GM23338 (cell line): ENCODE measurements around the gene CRABP1. TPM values are rescaled to one million over a fixed set of nuclear protein-coding genes. Genes with fewer than 3 reads are reported as not detected.

Experiments used
- ATAC-seq: fragments of 200-7000 bp; cut with Tn5 transposase; 3 replicates; pipeline ENCODE4 v1.9.1; 2020
- DNase-seq: peaks from one replicate; pipeline ENCODE4 v3.0.0-alpha.2; 2015; ENCODE audit warnings: low spot score
- H2AFZ ChIP-seq: fragments of 200-600 bp; sonication (generic); 2 replicates; pipeline ENCODE4 v1.8.0; 2016; ENCODE audit warnings: antibody characterized with exemption, mild to moderate bottlenecking, moderate library complexity
- H3F3A ChIP-seq: fragments of 200-600 bp; sonication (generic); replicated peaks from 2 replicates; pipeline ENCODE4 v1.8.0; 2017; ENCODE audit warnings: antibody characterized with exemption, mixed run types, low read depth
- H3K27ac ChIP-seq: fragments of 200-600 bp; sonication (generic); 2 replicates; pipeline ENCODE4 v1.6.1; 2016; ENCODE audit warnings: low read depth
- H3K27me3 ChIP-seq: fragments of 200-600 bp; sonication (generic); 2 replicates; pipeline ENCODE4 v1.8.0; 2016; ENCODE audit warnings: mild to moderate bottlenecking, mixed run types, moderate library complexity; ENCODE audit not compliant: insufficient read depth
- H3K36me3 ChIP-seq: fragments of 200-600 bp; sonication (generic); 2 replicates; pipeline ENCODE4 v1.8.0; 2016; ENCODE audit warnings: mild to moderate bottlenecking; ENCODE audit not compliant: insufficient read depth
- H3K4me1 ChIP-seq: fragments of 200-600 bp; sonication (generic); 2 replicates; pipeline ENCODE4 v1.8.0; 2016; ENCODE audit warnings: mild to moderate bottlenecking, moderate library complexity; ENCODE audit not compliant: insufficient read depth
- H3K4me2 ChIP-seq: fragments of 200-600 bp; sonication (generic); 2 replicates; pipeline ENCODE4 v1.7.1; 2017; ENCODE audit warnings: mixed run types
- H3K4me3 ChIP-seq: fragments of 200-600 bp; sonication (generic); 2 replicates; pipeline ENCODE4 v1.6.1; 2016; ENCODE audit warnings: mixed run types
- H3K79me2 ChIP-seq: fragments of 200-600 bp; sonication (generic); replicated peaks from 2 replicates; pipeline ENCODE4 v1.8.0; 2017; ENCODE audit warnings: mild to moderate bottlenecking; ENCODE audit not compliant: insufficient read depth
- H3K9me2 ChIP-seq: fragments of 200-600 bp; sonication (generic); 2 replicates; pipeline ENCODE4 v1.8.0; 2017; ENCODE audit not compliant: insufficient read depth
- H4K20me1 ChIP-seq: fragments of 200-600 bp; sonication (generic); replicated peaks from 2 replicates; pipeline ENCODE4 v1.8.0; 2017; ENCODE audit warnings: mild to moderate bottlenecking; ENCODE audit not compliant: insufficient read depth
- H3K27ac Mint-ChIP-seq: 2 replicates; pipeline ENCODE4 v1.8.0; 2020; ENCODE audit warnings: inconsistent platforms, mild to moderate bottlenecking, moderate library complexity, mixed read lengths
- H3K27me3 Mint-ChIP-seq: 3 replicates; pipeline ENCODE4 v1.8.0; 2022; ENCODE audit warnings: low read depth, mild to moderate bottlenecking, moderate library complexity, mixed read lengths, inconsistent platforms; ENCODE audit not compliant: insufficient read depth, poor library complexity
- H3K36me3 Mint-ChIP-seq: 3 replicates; pipeline ENCODE4 v1.8.0; 2021; ENCODE audit warnings: low read depth, mild to moderate bottlenecking, inconsistent platforms, moderate library complexity, mixed read lengths
- H3K4me1 Mint-ChIP-seq: 3 replicates; pipeline ENCODE4 v1.8.0; 2020; ENCODE audit warnings: mild to moderate bottlenecking, inconsistent platforms, mixed read lengths
- H3K4me3 Mint-ChIP-seq: 3 replicates; pipeline ENCODE4 v1.8.0; 2021; ENCODE audit warnings: moderate library complexity, mild to moderate bottlenecking, inconsistent platforms, mixed read lengths
- H3K9me3 Mint-ChIP-seq: 3 replicates; pipeline ENCODE4 v1.8.0; 2020; ENCODE audit warnings: moderate library complexity, mild to moderate bottlenecking, inconsistent platforms, mixed read lengths
- CREB1 ChIP-seq: fragments of 250-450 bp; sonication (Bioruptor Pico); IDR thresholded peaks from 2 replicates; pipeline ENCODE4 v1.5.0; 2020; ENCODE audit warnings: low read depth, mild to moderate bottlenecking, moderate library complexity
- ETS1 ChIP-seq: IDR thresholded peaks from 2 replicates; pipeline ENCODE4 v1.6.1; 2016; ENCODE audit warnings: antibody characterized with exemption
- EZH2 ChIP-seq: fragments of 200-600 bp; sonication (generic); IDR thresholded peaks from one replicate; pipeline ENCODE4 v1.8.0; 2017; ENCODE audit warnings: antibody characterized with exemption, mild to moderate bottlenecking, low read depth; ENCODE audit not compliant: unreplicated experiment
- EZH2phosphoT487 ChIP-seq: fragments of 200-600 bp; sonication (generic); IDR thresholded peaks from one replicate; pipeline ENCODE4 v1.8.1; 2018; ENCODE audit warnings: antibody characterized with exemption; ENCODE audit not compliant: unreplicated experiment
- JUNB ChIP-seq: IDR thresholded peaks from one replicate; pipeline ENCODE4 v1.6.1; 2016; ENCODE audit warnings: antibody characterized with exemption; ENCODE audit not compliant: unreplicated experiment
- NANOG ChIP-seq: IDR thresholded peaks from 2 replicates; pipeline ENCODE4 v1.6.1; 2016; ENCODE audit warnings: antibody characterized with exemption, borderline replicate concordance
- POLR2AphosphoS5 ChIP-seq: IDR thresholded peaks from 2 replicates; pipeline ENCODE4 v1.6.1; 2016; ENCODE audit warnings: antibody characterized with exemption, low read depth
- STAT1 ChIP-seq: IDR thresholded peaks from one replicate; pipeline ENCODE4 v1.6.1; 2016; ENCODE audit warnings: antibody characterized with exemption; ENCODE audit not compliant: unreplicated experiment
- ZNF114 ChIP-seq: fragments of 250-450 bp; sonication (Bioruptor Pico); IDR thresholded peaks from 2 replicates; pipeline ENCODE4 v1.5.0; 2020; ENCODE audit warnings: mild to moderate bottlenecking, moderate library complexity
- ZNF331 ChIP-seq: fragments of 250-450 bp; sonication (Bioruptor Pico); IDR thresholded peaks from 2 replicates; pipeline ENCODE4 v1.5.0; 2020; ENCODE audit warnings: low read depth, mild to moderate bottlenecking, moderate library complexity
- ZNF462 ChIP-seq: fragments of 250-450 bp; sonication (Bioruptor Pico); IDR thresholded peaks from 2 replicates; pipeline ENCODE4 v1.5.0; 2020; ENCODE audit warnings: mild to moderate bottlenecking, moderate library complexity
- polyA plus RNA-seq: library from polyadenylated mRNA; unstranded; fragments of >200 nt; fragmentation: Nextera tagmentation; extraction: Ambion mirVana; gene quantifications from 2 replicates; pipeline ENCODE4 v1.2.1, GENCODE V29; 2016
- total RNA-seq: library from RNA; depleted of rRNA; stranded (reverse); fragments of >200 nt; shearing (Covaris generic); gene quantifications from 2 replicates; pipeline ENCODE4 v1.2.3, GENCODE V29; 2014
- TF ChIP-seq, protein P1 (sequence below): IDR thresholded peaks from one replicate; pipeline ENCODE4 v1.6.1; 2018; ENCODE audit warnings: antibody characterized with exemption; ENCODE audit not compliant: unreplicated experiment
- TF ChIP-seq, protein P2 (sequence below), 2 experiments: fragments of 200-600 bp in 1 of 2; sonication (generic) in 1 of 2; conservative IDR thresholded peaks; 2 replicates each; pipeline versions ENCODE4 v1.5.1 to v1.6.1; 2016 to 2017; ENCODE audit warnings: antibody characterized with exemption in 2 of 2, low read depth in 2 of 2, mild to moderate bottlenecking in 2 of 2, moderate library complexity in 1 of 2

The CRABP1 gene
- total and polyA plus RNA-seq, 2 experiments from 2014 or later = 156 to 522 TPM

DNA sequence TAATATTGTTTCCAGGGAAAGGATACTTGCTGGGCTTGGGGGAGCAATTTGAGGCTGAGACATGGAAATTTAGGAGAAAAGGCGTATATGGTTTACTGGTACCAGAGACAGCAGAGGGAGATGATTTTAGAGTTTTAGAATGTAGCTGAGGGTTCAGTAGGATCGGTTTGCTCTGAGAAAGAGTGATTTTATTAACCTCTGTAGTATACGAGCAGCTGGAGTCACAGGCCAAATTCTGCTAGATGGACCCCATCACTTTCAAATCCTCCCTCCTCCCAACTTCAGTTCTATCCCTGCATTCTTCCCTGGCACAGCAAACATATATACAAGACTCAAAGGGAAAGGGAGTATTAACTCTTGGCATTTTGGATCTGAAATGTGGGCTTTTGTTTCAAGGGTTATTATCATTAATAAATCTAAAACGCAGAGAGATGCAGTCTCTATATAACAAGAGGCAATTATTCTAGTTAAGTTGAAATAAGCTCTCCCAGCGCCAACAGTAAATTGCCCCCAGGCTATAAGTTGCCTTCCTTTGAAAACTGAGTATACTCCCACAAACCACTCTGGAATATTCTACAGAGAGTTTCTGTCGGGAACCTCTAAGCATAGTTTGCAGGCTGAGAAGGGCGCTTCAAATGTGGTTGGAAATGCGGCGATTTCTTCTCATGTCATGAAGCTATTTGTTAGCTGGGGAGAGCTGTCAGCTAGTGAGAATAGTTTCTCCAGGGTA is 5.4 kb downstream of the CRABP1 start:
- no peaks in the 10 kb centered on the region; the same call in 1 of the 2 replicates for H4K20me1 ChIP-seq
- H3K4me1 Mint-ChIP-seq = peaks cover 23% of the 10 kb centered on the region
- no peaks in the 10 kb centered on the region for H3K9me2 ChIP-seq
- no peaks in the 10 kb centered on the region for H3K9me3 Mint-ChIP-seq
- H2AFZ ChIP-seq = no peak overlapping the region
- H3K36me3 Mint-ChIP-seq = peaks cover 60% of the 10 kb centered on the region
- no peak overlapping the region for H3K4me3 ChIP-seq
- H3K27me3 ChIP-seq = peaks cover 22% of the 10 kb centered on the region
- no peak overlapping the region for H3K27ac Mint-ChIP-seq
- peaks cover 10% of the 10 kb centered on the region for H3K4me1 ChIP-seq
- ATAC-seq (no peak), DNase-seq (no peak)
- H3K4me2 ChIP-seq = no peak overlapping the region
- 0 out of 2 replicates have a peak, but pooled peaks cover 2% of the 10 kb centered on the region for H3F3A ChIP-seq
- no peak overlapping the region for H3K27ac ChIP-seq
- no peaks in the 10 kb centered on the region; the same call in 1 of the 2 replicates for H3K79me2 ChIP-seq
- H3K27me3 Mint-ChIP-seq = peaks cover 12% of the 10 kb centered on the region
- peaks cover 24% of the 10 kb centered on the region for H3K36me3 ChIP-seq
- H3K4me3 Mint-ChIP-seq = no peak overlapping the region
- no peak for TF ChIP-seq ZNF114 (CRISPR knock-in tag)
- TF ChIP-seq, protein P1, sequence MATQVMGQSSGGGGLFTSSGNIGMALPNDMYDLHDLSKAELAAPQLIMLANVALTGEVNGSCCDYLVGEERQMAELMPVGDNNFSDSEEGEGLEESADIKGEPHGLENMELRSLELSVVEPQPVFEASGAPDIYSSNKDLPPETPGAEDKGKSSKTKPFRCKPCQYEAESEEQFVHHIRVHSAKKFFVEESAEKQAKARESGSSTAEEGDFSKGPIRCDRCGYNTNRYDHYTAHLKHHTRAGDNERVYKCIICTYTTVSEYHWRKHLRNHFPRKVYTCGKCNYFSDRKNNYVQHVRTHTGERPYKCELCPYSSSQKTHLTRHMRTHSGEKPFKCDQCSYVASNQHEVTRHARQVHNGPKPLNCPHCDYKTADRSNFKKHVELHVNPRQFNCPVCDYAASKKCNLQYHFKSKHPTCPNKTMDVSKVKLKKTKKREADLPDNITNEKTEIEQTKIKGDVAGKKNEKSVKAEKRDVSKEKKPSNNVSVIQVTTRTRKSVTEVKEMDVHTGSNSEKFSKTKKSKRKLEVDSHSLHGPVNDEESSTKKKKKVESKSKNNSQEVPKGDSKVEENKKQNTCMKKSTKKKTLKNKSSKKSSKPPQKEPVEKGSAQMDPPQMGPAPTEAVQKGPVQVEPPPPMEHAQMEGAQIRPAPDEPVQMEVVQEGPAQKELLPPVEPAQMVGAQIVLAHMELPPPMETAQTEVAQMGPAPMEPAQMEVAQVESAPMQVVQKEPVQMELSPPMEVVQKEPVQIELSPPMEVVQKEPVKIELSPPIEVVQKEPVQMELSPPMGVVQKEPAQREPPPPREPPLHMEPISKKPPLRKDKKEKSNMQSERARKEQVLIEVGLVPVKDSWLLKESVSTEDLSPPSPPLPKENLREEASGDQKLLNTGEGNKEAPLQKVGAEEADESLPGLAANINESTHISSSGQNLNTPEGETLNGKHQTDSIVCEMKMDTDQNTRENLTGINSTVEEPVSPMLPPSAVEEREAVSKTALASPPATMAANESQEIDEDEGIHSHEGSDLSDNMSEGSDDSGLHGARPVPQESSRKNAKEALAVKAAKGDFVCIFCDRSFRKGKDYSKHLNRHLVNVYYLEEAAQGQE = no peak
- TF ChIP-seq STAT1 = no peak
- TF ChIP-seq ETS1 = no peak
- no peak for TF ChIP-seq ZNF462 (CRISPR knock-in tag)
- TF ChIP-seq, protein P2, sequence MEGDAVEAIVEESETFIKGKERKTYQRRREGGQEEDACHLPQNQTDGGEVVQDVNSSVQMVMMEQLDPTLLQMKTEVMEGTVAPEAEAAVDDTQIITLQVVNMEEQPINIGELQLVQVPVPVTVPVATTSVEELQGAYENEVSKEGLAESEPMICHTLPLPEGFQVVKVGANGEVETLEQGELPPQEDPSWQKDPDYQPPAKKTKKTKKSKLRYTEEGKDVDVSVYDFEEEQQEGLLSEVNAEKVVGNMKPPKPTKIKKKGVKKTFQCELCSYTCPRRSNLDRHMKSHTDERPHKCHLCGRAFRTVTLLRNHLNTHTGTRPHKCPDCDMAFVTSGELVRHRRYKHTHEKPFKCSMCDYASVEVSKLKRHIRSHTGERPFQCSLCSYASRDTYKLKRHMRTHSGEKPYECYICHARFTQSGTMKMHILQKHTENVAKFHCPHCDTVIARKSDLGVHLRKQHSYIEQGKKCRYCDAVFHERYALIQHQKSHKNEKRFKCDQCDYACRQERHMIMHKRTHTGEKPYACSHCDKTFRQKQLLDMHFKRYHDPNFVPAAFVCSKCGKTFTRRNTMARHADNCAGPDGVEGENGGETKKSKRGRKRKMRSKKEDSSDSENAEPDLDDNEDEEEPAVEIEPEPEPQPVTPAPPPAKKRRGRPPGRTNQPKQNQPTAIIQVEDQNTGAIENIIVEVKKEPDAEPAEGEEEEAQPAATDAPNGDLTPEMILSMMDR (conservative IDR thresholded peaks at IDR 0.05; ENCODE audit: low read depth in 2 of 2) = no peak
- no peak for TF ChIP-seq ZNF331 (CRISPR knock-in tag)
- no peak for TF ChIP-seq NANOG
- no peak for TF ChIP-seq EZH2
- no peak for TF ChIP-seq POLR2AphosphoS5
- TF ChIP-seq CREB1 = no peak
- no peak for TF ChIP-seq EZH2phosphoT487
- TF ChIP-seq JUNB = no peak
